Measurements from ENCODE around the gene ARHGAP6.
"Not testable (repeated sequence)": the region's sequence is repeated elsewhere in the genome, so short reads cannot be mapped to it uniquely, and the experiment has no call there.

The ARHGAP6 gene

DNA sequence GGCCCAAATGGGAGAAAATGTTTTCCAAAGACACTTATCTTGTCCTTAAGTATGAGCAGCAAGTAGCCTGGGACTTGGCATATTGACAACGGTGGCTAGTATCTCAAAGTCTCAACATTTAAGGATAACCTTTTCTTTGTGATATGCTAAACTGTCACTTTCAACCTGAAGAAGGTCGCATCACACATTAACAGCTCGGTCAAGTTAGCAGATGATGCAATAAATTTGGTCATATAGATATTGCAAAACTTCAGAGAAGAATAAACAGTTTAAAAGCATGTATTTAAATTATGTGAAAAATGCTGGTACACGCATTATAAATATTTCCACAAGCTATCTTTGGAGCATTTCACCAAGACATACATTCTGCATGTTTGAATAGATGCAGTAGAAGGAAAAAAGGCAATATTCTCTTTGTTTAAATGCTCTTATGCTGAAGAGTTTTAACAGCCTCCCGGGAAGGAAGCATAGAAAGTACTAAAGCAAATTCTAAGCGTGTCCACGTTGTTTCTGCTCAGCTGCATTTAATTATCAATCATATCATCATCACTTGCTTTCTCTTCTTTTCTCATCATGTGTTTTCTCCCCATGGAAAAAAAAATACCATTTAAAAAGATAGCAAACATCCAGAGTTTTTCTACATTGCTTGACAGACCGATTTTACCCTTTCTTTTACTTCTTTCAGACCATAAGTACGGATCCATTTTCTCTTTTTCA lies 24.2 kb downstream of the ARHGAP6 start:
- DNase-seq, result no peak

DNA sequence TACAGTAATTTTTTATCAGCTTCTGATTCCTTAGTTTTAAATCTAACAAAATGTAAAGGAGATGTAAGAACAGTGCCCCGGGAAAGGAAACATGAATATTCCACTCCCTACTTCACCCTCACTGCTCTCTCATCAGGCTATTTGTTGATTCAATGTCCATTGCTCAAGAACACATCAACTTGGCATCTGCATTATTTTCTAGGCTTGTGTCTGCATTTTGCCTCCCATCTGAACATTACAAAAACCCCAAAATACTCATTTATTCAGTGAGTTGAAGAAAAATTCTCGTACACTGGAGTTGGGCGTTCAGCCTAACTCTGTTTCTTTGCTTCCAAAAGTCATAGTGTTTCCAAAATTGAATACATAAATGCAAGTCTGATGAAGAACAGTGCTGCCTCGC lies 25.6 kb downstream of the ARHGAP6 start:
- no peak for DNase-seq

DNA sequence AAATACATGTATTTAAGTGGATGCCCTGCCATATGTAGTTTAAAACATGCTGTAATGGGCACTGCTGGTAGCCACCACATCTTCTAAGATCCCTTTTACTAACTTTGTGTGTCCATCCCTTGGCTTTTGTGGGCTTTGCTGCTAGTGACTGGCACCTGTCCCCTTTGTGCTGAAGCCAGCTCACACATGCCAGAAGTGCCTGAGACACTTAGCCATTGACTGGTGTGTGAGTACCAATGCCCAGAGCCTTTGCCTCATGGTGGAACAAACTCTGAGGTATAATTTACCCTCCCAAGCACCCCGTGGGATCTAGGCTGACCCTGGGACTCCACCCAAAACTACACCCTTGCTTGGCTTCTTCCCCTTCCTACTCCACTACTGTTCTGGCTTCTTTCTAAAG lies 33.0 kb downstream of the ARHGAP6 start:
- DNase-seq, result no peak

DNA sequence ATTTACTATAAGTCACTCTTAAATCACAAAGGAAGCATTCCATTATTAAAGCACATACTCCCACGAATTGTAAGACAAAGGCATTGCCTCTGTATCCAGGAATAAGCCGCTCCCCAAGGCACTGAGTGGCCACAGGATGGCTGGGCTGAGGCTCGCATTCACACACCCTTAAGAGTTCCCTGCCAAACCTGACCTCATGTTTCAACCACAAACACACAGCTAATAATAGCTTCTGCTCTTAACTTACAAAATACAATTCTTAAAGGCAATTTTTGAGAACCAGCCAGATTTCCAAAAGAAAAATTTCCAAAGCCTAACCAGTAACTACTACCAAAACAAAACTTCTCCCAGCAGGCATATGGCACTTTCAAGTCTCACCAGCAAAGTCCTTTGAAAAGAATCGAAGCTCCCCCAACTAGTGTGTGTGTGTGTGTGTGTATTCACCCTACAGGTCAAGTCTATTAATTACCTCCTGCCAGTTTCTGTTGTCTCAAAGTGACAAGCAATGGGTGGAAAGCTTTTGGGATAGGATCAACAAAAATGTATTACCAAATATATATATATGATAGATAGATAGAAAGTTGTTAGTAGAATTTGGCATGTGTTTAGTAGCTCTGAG lies 36.0 kb downstream of the ARHGAP6 start:
- no peak for DNase-seq

DNA sequence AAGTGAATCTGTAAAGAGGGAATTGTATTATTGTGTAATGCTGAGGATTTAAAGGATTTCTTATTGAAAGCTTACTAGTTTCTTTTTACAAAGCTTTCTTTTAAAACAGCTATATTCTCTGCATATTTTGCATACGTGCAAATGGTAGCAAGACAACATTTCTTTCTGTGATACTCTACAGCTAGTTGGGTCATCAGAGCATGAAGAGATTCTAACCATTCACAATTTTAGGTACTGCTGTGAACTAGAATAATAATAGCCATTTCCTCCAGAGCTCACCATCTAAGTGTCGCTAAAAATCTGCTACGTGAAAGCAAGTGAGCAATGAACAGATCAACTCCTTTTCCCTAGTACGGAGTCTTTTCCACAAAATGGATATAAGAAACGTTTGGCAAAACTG lies 37.3 kb downstream of the ARHGAP6 start:
- DNase-seq, result no peak

DNA sequence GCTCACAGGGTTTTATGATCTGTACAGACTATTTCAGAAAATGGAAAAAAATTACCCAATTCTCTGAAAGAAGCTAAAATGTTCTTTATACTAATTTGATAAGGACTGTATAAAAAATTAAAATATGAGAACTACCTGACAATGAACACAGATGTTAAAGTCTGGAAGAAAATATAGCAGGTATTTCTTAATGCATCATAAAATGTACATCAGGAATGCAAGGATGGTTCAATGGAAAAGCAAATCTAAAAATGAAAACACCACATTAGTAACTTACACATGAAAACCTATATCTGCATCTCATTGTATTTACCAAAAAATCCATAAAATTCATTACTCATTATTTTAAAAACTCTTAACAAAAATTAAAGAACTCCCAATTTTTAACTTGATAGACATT lies 39.4 kb downstream of the ARHGAP6 start:
- no peak for DNase-seq

DNA sequence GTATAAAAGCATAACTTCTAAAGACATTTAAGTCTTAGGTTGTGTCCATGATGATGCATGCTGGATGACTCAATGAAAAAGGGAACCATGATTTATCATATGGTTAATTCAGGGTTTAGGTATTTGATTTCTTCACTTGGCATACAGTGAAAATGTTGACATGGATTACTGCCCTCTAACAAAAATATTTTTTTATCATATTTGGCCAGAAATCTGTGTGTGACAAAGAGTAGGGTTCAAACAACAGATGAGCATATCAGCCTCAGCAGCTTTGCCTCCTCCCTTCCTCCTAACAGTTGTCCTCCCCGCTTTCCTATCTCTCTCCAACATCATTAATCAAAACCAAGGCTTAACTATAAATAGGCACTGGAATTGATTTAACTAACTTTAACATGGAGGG lies 46.3 kb downstream of the ARHGAP6 start:
- DNase-seq, result no peak

DNA sequence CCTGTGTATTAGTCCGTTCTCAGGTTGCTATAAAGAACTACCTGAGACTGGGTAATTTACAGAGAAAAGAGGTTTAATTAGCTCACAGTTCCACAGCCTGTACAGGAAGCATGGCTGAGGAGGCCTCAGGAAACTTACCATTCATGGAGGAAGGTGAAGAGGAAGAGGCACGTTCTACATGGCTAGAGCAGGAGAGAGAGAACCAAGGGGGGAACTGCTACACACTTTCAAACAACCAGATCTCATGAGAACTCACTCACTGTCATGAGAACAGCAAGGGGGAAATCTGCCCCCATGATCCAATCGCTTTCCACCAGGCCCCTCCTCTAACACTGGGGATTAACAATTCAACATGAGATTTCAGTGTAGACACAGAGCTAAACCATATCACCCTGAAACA lies 51.5 kb downstream of the ARHGAP6 start:
- not testable (repeated sequence) for DNase-seq

DNA sequence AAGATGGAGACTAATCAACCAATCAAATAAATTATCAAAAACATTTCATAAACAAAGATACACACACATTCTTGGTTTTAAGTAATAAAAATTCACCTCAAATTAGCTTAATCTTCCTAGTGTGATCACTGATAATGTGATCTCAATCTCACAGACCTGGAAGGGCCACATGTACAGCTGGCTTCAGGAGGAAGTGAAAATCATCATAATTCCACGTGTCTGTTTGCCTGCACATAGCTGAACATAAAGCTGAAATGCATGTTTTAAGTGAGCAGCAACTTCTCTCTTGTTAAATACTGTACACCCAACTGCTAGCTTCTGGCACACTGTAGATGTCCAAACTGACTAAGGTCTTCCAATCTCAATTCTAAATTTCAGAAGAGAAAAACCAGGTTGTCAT lies 53.8 kb downstream of the ARHGAP6 start:
- DNase-seq, result no peak

DNA sequence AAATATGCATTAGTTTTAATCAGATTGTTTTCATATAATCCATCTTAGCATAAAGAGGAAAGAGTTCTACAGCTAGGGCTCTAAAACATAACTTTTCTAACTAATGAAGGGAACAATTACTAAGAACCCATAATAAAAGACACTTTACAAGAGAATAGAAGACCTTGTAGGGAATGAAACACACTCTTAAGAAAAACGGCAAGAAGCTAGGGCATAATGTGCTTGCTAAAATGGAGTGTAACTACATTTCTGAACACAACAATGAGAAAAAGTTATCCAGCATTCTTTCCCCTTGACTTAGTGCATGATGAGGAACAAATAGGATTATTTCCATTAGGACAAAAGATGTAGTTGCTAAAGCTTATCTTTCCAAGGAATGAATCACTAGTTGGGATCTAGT lies 54.6 kb downstream of the ARHGAP6 start:
- DNase-seq, result no peak

DNA sequence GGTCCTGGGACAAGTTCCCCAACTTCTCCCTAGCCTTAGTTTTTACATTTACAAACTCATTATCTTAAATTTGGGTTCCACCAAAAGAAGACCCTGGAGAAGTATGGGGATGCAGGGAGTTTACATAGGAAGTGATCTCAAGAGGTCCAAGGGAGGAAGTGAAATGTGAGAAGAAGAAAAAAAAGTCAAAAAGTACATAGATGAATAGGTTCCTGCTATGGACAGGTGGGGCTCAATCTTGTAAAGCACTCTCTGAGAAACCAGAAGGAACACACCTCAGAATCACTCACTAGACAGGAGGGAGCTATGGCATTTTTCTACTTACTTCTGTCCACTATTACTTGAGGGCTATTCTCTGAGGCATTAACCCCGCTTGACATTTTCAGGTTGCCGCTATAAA lies 56.6 kb downstream of the ARHGAP6 start:
- DNase-seq, result no peak

DNA sequence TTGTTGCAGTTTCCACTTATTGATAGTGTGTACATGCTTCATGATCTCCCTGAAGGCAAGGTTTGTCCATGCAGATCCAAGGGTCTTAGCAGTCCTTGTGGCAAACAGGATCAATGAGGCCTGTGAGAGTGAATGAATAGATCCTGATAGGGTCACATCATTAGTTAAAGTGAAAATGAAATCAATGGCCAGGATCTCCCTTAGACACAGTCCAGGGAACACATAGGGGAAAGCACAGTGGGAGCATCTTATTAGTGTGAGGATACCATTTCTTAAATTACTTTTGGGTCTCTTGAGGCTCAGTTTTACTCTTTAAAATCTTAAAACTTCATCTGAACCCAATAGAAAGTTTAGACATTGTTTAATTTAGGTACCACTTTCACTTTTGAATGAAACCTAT lies 59.3 kb downstream of the ARHGAP6 start:
- DNase-seq, result no peak

DNA sequence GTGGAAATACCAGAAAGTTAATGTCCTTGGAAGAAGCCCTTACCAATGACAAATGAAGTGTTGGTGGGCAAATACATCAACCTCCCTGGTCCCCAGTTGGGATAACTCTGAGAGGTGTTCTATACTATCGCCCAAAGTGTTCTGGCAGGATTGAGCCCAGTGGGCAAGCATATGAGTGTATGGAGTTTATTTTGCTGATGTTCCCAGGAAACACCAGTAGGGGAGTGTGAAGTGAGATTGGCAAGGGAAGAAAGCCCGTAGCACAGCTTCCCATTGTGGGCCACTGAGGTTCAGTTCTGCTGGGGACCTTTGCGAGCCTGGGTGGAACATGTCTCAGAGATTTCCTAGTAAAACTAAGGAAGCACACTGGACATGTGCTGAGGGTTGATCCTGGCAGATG lies 65.1 kb downstream of the ARHGAP6 start:
- no peak for DNase-seq

DNA sequence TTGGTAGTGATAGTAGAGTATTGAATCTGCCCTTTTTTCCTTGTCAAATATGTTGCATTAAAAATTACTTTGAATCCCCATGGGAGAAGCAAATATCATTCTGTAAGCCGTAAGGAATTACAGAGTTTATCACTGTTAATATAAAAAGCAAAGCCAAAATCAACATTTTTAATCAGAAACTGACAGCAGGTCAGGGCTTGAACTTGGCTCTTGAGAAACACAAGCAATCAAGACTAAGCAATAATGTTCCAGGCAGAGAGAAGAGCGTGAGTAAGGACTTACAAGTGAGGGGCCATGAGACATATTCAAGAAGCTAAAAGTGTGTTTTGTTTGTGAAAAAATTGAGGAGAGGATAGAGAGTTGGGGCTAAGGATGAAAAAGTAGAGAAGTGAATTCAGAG lies 68.2 kb downstream of the ARHGAP6 start:
- DNase-seq, result no peak

DNA sequence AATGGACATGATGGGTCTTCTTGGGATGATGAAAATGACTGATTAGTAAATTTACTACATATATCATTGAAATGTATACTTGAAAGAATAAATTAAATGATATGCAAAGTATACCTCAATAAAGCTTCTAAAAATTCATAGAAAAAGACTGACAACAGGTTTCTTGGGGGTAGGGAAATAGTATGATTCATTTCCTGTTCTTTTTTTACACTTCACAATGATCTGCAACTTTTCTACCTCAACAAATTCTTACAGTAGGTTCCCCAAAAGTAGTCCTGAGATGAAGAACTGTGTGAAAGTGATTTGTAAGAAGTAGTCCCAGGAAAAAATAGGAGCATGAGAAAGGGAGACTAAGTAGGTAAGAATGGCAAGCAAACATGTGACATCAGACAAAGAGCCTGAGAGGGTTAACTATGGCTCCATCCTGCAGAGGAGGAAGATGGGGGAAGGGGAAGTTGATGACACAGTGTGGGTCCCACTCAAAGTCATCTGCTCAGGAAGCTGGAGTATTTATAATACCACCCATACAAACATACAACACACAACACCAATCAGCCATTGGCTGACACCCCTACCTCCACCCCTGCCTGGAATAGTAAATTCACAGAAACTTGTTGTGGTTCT lies 73.9 kb downstream of the ARHGAP6 start:
- no peak for DNase-seq

DNA sequence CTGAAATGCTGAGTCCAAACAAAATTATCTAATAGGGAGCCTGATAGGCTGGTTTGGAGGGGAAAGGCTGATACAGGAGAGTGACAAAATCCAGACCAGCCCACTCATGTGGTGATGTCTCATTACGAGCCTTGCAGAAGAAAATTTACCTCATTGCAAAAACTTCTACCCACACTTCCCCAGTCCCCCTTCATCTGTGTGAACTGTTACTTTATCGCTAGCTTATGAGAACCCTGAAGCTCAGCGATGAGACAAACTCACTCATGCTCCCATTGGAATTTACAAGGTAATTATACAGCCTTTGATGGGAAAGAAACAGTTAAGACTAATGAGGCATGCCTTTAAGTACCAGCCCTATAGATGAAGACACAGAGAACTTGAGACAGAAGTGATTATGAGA lies 76.1 kb downstream of the ARHGAP6 start:
- no peak for DNase-seq

DNA sequence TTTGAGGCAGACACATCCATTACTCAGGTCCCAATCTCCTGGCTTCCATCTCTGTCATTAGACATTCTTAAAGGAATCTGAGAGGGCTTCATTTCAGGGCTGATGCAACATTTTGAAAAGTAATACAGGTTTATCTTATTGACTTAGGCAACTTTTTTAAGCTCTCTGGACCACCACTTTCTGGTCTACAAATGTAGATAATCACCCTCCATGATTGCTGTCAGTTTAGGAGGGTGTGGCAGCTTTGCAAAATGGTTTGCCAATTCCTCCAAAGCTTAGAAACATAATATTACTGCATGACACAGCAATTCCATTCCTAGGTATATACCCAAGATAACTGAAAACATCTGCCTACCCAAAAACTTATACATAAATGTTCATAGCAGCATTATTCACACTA lies 77.6 kb downstream of the ARHGAP6 start:
- no peak for DNase-seq

DNA sequence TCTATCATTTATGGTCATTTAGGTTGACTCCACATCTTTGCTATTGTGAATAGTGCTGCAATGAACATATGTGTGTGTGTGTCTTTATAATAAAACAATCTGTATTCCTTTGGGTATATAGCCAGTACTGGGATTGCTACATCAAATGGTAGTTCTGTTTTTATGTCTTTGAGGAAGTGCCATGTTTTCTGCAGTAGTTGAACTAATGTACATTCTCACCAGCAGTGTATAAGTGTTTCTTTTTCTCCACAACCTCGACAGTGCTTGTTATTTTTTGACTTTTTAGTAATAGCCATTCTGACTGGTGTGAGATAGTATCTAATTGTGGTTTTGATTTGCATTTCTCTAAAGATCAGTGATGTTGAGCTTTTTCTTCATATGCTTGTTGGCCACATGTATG lies 80.5 kb downstream of the ARHGAP6 start:
- no peak for DNase-seq

DNA sequence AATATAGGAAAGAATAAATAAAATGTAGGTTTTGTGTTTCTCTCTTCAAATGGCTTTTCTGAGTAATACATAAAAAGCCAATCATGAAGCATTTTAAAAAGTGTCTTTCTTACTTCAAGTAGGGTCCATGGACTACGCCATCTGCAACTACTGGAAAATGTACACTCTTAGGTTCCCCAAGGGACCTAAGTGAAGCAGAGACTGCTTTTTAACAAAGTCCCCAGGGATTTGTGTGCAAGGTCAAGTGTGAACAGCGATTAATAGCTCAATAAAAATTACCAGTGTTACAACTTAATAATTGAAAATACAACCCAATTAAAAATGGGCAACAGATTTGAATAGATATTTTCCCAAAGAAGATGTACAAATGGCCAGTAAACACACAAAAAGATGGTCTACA lies 84.9 kb downstream of the ARHGAP6 start:
- DNase-seq, result no peak

DNA sequence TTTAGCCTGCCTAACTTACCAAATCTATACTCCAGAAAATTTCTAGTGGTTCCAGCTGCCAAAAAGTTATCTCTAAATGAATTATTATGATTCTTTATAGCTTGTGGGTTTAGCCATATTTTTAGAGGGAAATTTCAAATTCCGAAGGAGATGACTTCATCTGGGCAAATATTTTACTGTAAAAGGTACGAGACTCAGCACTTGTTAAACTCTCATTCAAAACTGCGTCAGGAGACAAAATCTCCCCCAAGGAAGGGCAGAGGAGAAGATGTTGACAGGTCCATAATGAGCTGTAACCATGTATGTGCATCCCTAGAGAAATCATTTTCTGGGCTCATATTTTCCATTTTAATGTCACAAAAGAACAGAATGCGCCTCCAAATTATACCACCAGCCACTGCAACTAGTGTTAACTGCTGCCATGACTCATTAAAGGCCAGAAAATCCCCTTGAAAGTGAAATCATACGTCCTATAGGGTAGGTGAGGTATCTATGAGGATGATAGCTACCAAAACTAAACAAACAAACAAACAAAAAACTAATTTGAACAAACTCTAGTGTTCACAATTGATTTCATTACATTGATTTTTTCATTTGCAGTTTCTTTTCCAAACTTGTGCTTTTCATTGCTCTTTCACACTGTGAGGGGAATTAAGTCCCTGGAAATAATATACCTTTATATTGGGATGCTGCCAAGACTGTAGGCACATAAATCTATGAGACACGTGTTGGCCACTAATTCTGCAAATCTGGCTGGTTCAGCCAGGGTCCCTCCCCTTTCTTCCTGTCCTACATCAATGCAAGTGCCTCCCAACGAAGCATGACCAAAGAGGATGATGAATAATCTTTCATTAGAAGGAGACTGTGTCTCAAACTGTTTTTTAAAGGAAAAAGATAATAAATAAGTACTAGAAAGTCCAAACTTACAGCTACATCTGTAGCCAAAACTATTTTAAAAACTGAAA lies 85.8 kb downstream of the ARHGAP6 start:
- no peak for DNase-seq

DNA sequence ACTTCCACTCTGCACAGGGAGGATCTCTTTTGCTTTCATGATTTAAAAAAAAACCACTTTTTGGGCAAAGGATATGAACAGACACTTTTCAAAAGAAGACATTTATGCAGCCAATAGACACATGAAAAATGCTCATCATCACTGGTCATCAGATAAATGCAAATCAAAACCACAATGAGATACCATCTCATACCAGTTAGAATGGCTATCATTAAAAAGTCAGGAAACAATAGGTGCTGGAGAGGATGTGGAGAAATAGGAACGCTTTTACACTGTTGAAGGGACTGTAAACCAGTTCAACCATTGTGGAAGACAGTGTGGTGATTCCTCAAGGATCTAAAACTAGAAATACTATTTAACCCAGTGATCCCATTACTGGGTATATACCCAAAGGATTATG lies 87.4 kb downstream of the ARHGAP6 start:
- DNase-seq, result not testable (repeated sequence)

DNA sequence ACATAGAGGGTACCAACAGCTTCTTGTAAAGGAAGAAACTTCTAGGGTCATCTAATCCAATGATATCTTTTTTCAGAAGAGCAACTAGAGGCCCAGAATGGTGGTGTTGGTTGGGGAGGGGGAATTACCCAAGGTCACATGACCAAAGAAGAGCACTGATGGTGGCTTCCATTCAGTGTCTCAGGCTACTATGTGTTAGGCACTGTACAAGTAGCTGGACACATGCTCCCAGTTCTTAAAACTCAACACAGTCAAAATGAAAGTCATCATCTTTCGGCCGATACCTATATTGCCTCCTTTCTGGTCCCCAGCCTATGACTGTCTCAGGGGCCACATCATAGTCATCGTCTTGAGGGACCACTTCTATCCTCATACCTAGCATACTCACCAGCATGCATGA lies 88.1 kb downstream of the ARHGAP6 start:
- DNase-seq, result no peak

DNA sequence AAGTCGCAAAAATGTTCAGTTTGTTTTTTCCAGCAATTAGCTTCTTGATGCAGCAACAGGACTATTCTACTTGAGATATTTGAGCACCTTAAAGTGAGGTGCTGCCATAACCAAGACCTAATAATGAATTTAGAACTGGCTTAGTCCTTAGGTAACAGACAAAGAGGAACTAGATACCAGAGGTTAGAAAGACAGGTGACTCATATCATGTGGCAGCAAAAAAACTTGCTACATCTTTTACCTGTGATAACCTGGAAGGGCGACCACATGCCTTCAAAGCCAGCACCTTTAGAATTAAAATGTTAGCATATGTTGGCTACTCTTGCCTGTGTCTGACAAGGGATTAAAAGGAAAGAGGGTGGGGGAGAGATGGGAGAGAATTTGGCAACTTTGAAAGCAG lies 90.4 kb downstream of the ARHGAP6 start:
- no peak for DNase-seq

Data from activated CD8-positive, alpha-beta memory T cell treated with anti-CD3 and anti-CD28 coated beads for 24 hours (primary cell).